Chondrocyte (in vitro differentiated cells): ENCODE results near the gene CLHC1. TPM values are rescaled to one million over a fixed set of nuclear protein-coding genes. Genes with fewer than 3 reads are reported as not detected.
"Not testable (repeated sequence)": the region's sequence is repeated elsewhere in the genome, so short reads cannot be mapped to it uniquely, and the experiment has no call there.

ENCODE experiments used
- DNase-seq: peaks from one replicate; pipeline ENCODE4 v3.0.0; 2021; ENCODE audit warnings: mixed read lengths, low spot score
- H3K27ac Mint-ChIP-seq: one replicate; pipeline ENCODE4 v1.8.0; 2021; ENCODE audit warnings: mild to moderate bottlenecking, moderate library complexity, mixed read lengths; ENCODE audit not compliant: unreplicated experiment
- H3K27me3 Mint-ChIP-seq: 2 replicates; pipeline ENCODE4 v1.8.0; 2021; ENCODE audit warnings: low read depth, mixed read lengths
- H3K36me3 Mint-ChIP-seq: 2 replicates; pipeline ENCODE4 v1.8.0; 2021; ENCODE audit warnings: low read depth, mixed read lengths
- H3K4me1 Mint-ChIP-seq: 2 replicates; pipeline ENCODE4 v1.8.0; 2021; ENCODE audit warnings: low read depth, mild to moderate bottlenecking, mixed read lengths
- H3K4me3 Mint-ChIP-seq: one replicate; pipeline ENCODE4 v1.8.0; 2021; ENCODE audit warnings: mild to moderate bottlenecking, moderate library complexity, mixed read lengths; ENCODE audit not compliant: unreplicated experiment
- H3K9me3 Mint-ChIP-seq: 2 replicates; pipeline ENCODE4 v1.8.0; 2021; ENCODE audit warnings: low read depth, mixed read lengths
- CTCF ChIP-seq: fragments of 200-600 bp; sonication (generic); IDR thresholded peaks from 2 replicates; pipeline ENCODE4 v1.5.0; 2021; ENCODE audit warnings: antibody characterized with exemption, mild to moderate bottlenecking, moderate library complexity
- total RNA-seq: library from RNA; stranded (reverse); gene quantifications from 3 replicates; pipeline ENCODE4 v1.2.1, GENCODE V29; 2021

The CLHC1 gene
- total RNA-seq, 1 donor from 2014 or later: 16.5 TPM

DNA sequence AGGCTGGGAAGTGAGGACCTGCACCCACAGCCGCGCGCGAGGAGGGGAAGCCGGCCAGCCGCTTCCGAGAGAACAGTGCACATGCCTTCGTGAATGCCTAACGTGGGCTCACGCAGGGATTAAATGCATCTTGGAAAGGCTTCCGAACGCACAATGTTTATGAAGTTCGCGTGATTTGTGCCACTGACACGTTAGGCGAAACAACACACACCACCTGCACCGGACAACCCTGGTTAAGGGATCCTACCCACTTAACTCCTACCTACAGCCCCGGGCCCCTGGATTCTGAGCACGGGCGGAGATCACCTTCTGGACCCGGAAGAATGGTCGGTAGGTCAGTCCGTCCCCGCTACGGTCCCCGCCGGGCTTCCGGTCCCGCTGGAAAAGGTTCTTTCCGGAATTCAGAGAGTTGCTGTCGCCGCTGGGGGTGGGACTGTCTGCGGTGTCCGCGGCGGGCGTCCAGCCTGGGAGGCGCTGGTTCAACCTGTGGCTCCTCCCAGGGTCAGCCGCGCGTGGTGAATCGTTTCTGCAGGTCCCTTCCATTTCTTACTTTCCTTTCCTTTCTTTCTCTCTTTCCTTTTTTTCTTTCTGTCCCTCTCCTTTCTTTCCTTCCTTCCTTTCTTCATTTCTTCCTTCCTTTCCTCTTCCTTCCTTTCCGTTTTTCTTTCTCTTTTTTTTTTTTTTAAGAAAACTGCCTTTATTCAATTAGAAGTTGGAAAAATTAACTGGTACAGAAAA lies 37.0 kb upstream of the CLHC1 start, which contains the start of gene MTIF2:
TSS of gene MTIF2 (minus strand) at position 325 of the 738 bp plus-strand sequence. CDS start 5,373 bp downstream, outside the sequence.
- peak within 1 kb of the TSS; percentile 94 for H3K27ac Mint-ChIP-seq
- peak; percentile 98 for DNase-seq
- no peaks in the 10 kb centered on the region for H3K9me3 Mint-ChIP-seq
- H3K36me3 Mint-ChIP-seq: no peaks in the 10 kb centered on the region
- peaks cover 23% of the 10 kb centered on the region for H3K4me1 Mint-ChIP-seq
- H3K27me3 Mint-ChIP-seq: no peaks in the 10 kb centered on the region
- no peak for TF ChIP-seq CTCF
- peak within 1 kb of the TSS; percentile 90 for H3K4me3 Mint-ChIP-seq

DNA sequence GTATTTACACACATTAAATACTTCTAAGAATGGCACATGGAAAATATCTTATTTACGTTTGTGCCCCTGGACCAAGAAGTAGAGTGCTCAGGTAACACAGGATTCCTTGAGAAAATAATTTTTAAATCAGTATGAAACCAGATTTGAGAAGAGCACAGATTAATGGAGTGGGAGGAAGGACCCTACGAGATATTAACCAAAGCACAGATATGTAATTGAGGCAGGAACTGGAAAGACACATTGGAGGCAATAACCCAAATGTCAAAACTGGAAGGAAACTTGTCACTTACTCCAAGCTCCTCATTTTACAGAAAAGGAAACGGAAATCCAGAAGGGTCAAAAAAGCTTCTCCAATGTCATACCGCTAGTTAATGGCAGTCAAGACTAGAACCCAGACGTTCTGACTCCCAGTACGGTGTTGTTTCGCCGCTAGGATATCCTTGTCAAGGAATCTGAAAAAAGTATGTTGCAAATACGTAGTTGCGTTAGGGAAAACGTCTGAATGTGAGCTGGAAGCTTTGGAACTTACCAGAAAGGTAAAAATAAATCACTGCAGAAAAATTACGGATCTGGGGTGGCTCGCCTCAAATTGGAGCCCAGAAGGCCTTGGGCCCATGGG lies 36.3 kb upstream of the CLHC1 start:
- H3K4me3 Mint-ChIP-seq: peak overlapping the region; percentile 90
- TF ChIP-seq CTCF: no peak

GRCh38 chr2:55259586-55259985 lies 27.5 kb upstream of the CLHC1 start:
- not testable (repeated sequence) for H3K27ac Mint-ChIP-seq, H3K9me3 Mint-ChIP-seq, H3K36me3 Mint-ChIP-seq, H3K4me1 Mint-ChIP-seq, H3K4me3 Mint-ChIP-seq, H3K27me3 Mint-ChIP-seq, DNase-seq

More for the DNA sequence above, 36.3 kb upstream of the CLHC1 start:
- DNase-seq: no peak
- H3K4me1 Mint-ChIP-seq: peaks cover 23% of the 10 kb centered on the region
- H3K36me3 Mint-ChIP-seq: no peaks in the 10 kb centered on the region
- H3K9me3 Mint-ChIP-seq: no peaks in the 10 kb centered on the region
- peak overlapping the region; percentile 94 for H3K27ac Mint-ChIP-seq
- no peaks in the 10 kb centered on the region for H3K27me3 Mint-ChIP-seq

DNA sequence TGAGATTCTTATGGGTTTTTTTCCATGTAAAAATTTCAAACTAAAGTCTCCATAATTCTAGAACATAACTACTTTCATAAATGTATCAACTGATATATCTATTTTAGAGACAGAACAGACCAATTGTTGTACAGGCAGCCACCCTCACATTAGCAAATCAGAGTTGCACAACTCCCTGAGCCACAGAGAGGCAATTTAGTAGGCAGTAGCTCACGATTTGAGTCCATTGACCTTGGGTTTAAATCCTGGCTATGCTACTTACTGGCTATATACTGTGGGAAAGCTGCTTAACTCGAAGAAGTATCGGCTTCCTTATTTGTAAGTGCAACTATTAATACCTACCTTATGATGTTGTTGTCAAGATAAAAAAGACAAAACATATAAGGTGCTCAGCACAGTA lies 20.7 kb upstream of the CLHC1 start:
- no peak for DNase-seq
- Mint-ChIP-seq H3K9me3 (no peaks in the 10 kb centered on the region), H3K4me3 (no peak overlapping the region), H3K4me1 (no peaks in the 10 kb centered on the region), H3K27ac (no peak overlapping the region), H3K27me3 (no peaks in the 10 kb centered on the region), H3K36me3 (peaks cover 9% of the 10 kb centered on the region)
- TF ChIP-seq CTCF: no peak

- no peak for DNase-seq
- no peaks in the 10 kb centered on the region for H3K4me1 Mint-ChIP-seq
- H3K27ac Mint-ChIP-seq: no peak overlapping the region
- H3K27me3 Mint-ChIP-seq: no peaks in the 10 kb centered on the region
- H3K9me3 Mint-ChIP-seq: no peaks in the 10 kb centered on the region
- peaks cover 12% of the 10 kb centered on the region for H3K36me3 Mint-ChIP-seq
- no peak for TF ChIP-seq CTCF
- H3K4me3 Mint-ChIP-seq: no peak overlapping the region
These were observed 14.9 kb upstream of the CLHC1 start for GRCh38 chr2:55247025-55247424.
